ENCODE measurements around the gene LGR6. TPM values are rescaled to one million over a fixed set of nuclear protein-coding genes. Genes with fewer than 3 reads are reported as not detected.

The LGR6 gene
- total RNA-seq, 1 experiment from 2014 or later = 0.08 TPM

- ChIA-PET CTCF (no interaction called here), POLR2A (no interaction called here)
- Histone ChIP-seq H3K27ac (ENCODE audit: low read length) (no peak overlapping the region), H3K27me3 (ENCODE audit: control insufficient read depth, insufficient read depth, low read length) (peaks cover 4% of the 10 kb centered on the region), H3K9me3 (ENCODE audit: control insufficient read depth, insufficient read depth, low read depth, low read length) (no peaks in the 10 kb centered on the region), H3K36me3 (ENCODE audit: control insufficient read depth, insufficient read depth, low read length) (no peaks in the 10 kb centered on the region), H3K4me3 (ENCODE audit: low read depth in 2 of 2, low read length in 2 of 2) (no peak overlapping the region), H3K4me1 (ENCODE audit: control insufficient read depth, insufficient read depth, low read length) (no peaks in the 10 kb centered on the region; the same call in 1 of the 2 replicates)
- DNase-seq (ENCODE audit: low read depth, low spot score) = no peak
- ATAC-seq = no peak
- TF ChIP-seq TCF7L2 (IDR thresholded peaks at IDR 0.05; ENCODE audit: low read depth, low read length) = no peak
- TF ChIP-seq POLR2AphosphoS5 (IDR thresholded peaks at IDR 0.05; ENCODE audit: low read depth, low read length) = no peak
- TF ChIP-seq, protein P1, sequence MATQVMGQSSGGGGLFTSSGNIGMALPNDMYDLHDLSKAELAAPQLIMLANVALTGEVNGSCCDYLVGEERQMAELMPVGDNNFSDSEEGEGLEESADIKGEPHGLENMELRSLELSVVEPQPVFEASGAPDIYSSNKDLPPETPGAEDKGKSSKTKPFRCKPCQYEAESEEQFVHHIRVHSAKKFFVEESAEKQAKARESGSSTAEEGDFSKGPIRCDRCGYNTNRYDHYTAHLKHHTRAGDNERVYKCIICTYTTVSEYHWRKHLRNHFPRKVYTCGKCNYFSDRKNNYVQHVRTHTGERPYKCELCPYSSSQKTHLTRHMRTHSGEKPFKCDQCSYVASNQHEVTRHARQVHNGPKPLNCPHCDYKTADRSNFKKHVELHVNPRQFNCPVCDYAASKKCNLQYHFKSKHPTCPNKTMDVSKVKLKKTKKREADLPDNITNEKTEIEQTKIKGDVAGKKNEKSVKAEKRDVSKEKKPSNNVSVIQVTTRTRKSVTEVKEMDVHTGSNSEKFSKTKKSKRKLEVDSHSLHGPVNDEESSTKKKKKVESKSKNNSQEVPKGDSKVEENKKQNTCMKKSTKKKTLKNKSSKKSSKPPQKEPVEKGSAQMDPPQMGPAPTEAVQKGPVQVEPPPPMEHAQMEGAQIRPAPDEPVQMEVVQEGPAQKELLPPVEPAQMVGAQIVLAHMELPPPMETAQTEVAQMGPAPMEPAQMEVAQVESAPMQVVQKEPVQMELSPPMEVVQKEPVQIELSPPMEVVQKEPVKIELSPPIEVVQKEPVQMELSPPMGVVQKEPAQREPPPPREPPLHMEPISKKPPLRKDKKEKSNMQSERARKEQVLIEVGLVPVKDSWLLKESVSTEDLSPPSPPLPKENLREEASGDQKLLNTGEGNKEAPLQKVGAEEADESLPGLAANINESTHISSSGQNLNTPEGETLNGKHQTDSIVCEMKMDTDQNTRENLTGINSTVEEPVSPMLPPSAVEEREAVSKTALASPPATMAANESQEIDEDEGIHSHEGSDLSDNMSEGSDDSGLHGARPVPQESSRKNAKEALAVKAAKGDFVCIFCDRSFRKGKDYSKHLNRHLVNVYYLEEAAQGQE (IDR thresholded peaks at IDR 0.05; ENCODE audit: insufficient read depth in 1 of 2, low read depth in 2 of 2, low read length in 1 of 2) = no peak
- no peak for TF ChIP-seq CTCF (IDR thresholded peaks at IDR 0.05)
- TF ChIP-seq SIN3A (IDR thresholded peaks at IDR 0.05; ENCODE audit: borderline replicate concordance, insufficient read depth, low read depth, low read length) = no peak
- in situ Hi-C loops (cut with HindIII; ENCODE audit: low pct_unique_long_range_greater_than_20kb, low sequenced_read_pairs) = no loop called here
- no TSS peak for BruUV-seq (replicated peaks)
- intact Hi-C loops (cut with micrococcal nuclease; ENCODE audit: unreplicated experiment) = no loop called here
These were observed 93.1 kb downstream of the LGR6 start for GRCh38 chr1:202286622-202287097.

GRCh38 chr1:202287196-202287595, 93.6 kb downstream of the LGR6 start:
- intact Hi-C loops (cut with micrococcal nuclease; ENCODE audit: unreplicated experiment) = no loop called here
- TF ChIP-seq POLR2AphosphoS5 (IDR thresholded peaks at IDR 0.05; ENCODE audit: low read depth, low read length) (no peak), CTCF (IDR thresholded peaks at IDR 0.05) (no peak)
- TF ChIP-seq, protein P1 (IDR thresholded peaks at IDR 0.05; ENCODE audit: insufficient read depth in 1 of 2, low read depth in 2 of 2, low read length in 1 of 2) = no peak
- no TSS peak for BruUV-seq (replicated peaks)
- Histone ChIP-seq H3K27me3 (ENCODE audit: control insufficient read depth, insufficient read depth, low read length) (peaks cover 4% of the 10 kb centered on the region), H3K9me3 (ENCODE audit: control insufficient read depth, insufficient read depth, low read depth, low read length) (no peaks in the 10 kb centered on the region), H3K36me3 (ENCODE audit: control insufficient read depth, insufficient read depth, low read length) (no peaks in the 10 kb centered on the region), H3K27ac (ENCODE audit: low read length) (no peak overlapping the region), H3K4me1 (ENCODE audit: control insufficient read depth, insufficient read depth, low read length) (no peaks in the 10 kb centered on the region; the same call in 1 of the 2 replicates), H3K4me3 (ENCODE audit: low read depth in 2 of 2, low read length in 2 of 2) (no peak overlapping the region)
- ChIA-PET CTCF (no interaction called here), POLR2A (no interaction called here)
- DNase-seq (ENCODE audit: low read depth, low spot score) = no peak
- in situ Hi-C loops (cut with HindIII; ENCODE audit: low pct_unique_long_range_greater_than_20kb, low sequenced_read_pairs) = no loop called here
- no peak for ATAC-seq

Measured in Panc1 (cell line).